DMS53 treated with DMSO at 0.1 percent for 48 hours (cell line): ENCODE measurements around the gene CHD3.
A peak's percentile ranks its signal among the peaks of the same experiment; 100 is the strongest.

Experiments
- DNase-seq: peaks from one replicate; lab custom pipeline; 2025; ENCODE audit not compliant: unreplicated experiment; lab: John Stamatoyannopoulos, UW

Gene CHD3

GRCh38 chr17:7864995-7865650 lies 23.5 kb upstream of the CHD3 start:
- no peak for DNase-seq

- no peak for DNase-seq
Observed at GRCh38 chr17:7867881-7868329, 20.7 kb upstream of the CHD3 start.

DNA sequence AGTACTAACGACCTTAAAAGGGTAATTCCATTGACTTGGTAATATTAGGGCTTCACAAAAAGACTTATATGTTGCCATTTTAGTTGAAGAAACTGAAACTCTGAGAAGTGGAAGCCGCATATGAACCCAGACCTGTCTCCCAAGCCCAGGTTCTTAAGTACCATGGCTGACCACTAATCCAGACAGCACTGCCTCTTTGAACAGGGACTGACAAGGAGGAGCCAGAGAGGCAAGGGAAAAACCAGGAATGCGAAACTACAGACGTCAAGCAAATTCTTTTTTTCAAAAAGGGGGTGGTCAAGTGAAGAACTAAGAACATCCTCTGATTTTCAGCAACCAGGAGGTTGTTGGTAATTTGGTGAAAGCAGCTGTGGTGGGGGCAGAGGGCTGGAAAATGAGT lies 15.5 kb upstream of the CHD3 start:
- DNase-seq = no peak

DNA sequence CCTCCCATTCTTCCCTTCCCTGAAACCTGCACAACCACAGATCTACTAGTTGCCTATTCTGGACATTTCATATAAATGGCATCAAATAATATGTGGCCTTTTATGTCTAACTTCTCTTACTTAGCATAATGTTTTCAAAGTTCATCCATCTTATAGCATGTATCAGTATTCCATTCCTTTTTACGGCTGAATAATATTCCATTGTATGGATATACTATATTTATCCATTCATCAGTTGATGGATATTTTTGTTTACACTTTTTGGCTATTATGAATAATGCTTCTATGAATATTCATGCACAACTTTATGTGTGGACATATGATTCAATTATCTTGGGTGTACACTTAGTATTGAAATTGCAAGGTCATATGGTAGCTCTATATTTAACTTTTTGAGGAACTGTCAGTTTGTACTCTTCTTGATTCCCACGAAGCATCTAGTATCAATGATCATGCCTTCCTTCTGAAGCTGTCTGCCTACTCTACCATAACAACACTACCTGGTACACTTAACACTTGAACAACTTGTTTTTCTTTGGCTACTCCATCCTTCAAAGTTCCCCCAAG lies 12.7 kb upstream of the CHD3 start:
- no peak for DNase-seq

DNA sequence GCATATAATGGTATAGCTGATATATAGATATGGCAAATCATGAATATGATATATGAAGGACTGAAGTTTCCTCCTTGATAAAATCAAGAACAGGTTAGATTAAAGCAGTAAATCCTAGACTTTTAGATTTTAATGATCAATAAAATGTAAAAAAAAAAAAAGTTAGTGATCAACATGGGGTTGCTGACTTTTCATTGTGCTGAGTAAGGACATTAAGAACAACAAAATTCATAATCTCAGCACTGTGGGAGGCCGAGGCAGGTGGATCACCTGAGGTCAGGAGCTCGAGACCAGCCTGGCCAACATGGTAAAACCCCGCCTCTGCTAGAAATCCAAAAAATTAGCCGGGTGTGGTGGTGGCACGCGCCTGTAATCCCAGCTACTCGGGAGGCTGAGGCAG lies 10.4 kb upstream of the CHD3 start:
- no peak for DNase-seq

DNA sequence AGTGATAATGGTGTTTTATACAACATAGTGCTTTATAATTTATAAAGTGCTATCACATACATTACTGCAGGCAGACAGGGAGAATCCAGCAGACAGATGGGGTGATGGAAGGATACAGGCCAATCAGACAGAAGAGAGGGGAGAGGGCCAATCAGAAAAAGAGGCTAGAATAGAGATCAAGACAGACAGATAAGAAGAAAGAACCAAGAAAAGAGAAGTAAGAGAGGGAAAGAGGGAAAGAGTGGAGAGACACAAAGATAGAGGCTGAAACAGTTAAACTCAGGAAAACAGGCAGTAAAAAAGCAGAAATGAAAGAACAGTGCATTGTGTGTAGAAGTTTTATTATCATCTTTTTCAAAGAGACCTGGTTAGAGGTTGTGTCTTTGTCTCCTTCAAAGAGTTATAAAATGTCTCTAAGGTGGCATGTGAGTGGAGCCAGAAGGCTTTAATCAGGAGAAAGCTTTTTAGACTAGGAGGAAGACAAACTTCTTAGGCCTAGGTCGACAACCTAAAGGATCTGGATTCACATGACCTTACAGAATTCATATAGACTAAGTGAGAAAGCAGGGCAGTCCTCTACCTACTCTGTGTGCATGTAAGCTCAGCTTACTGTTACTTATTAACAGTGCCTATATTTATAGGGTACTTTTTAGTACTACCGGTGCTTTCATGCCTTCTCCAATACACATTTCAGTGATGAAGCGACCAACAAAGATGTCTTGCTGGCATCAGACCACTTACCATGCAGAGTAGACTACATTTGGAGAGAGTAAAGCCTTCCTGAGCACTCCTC lies 8.3 kb upstream of the CHD3 start:
- no peak for DNase-seq

- no peak for DNase-seq
Observed at GRCh38 chr17:7881276-7882054, 7.1 kb upstream of the CHD3 start.

- peak; percentile 87 for DNase-seq
Observed at GRCh38 chr17:7882068-7882467, 6.5 kb upstream of the CHD3 start.

GRCh38 chr17:7882629-7883028 lies 6.0 kb upstream of the CHD3 start:
- peak; percentile 20 for DNase-seq

- peak; percentile 39 for DNase-seq
Observed at GRCh38 chr17:7883781-7884386, 4.7 kb upstream of the CHD3 start.

DNA sequence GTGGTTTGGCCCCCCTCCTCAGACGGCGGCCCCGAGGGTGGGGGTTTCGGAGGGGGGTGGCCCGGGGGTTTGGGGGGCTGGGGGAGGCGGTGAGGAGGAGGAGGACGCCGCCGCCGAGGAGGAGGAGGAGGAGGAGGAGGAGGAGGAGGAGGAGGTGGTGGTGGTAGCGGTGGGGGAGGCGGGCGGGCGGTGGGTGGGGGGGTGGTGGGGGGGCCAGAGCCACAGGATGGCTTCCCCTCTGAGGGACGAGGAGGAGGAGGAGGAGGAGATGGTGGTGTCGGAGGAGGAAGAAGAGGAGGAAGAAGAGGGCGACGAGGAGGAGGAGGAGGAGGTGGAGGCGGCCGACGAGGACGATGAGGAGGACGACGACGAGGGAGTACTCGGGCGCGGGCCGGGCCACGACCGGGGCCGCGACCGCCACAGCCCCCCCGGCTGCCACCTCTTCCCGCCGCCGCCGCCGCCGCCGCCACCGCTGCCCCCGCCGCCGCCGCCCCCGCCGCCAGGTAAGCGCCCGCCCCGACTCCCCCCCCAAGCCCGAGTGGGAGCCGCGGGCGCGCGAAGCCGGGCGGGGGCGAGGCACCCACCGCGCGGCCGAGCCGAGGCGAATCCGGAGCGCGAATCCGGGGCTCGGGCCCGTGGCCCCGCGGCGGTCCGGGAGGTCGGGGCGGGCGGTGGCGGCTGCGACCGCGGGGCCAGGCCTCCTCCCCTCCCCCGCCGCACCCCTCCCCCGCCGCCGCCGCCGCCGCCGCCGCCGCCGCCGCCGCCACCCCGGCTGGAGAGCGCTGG lies 3.8 kb upstream of the CHD3 start:
- DNase-seq = no peak

- DNase-seq = peak; percentile 50
Observed at GRCh38 chr17:7885367-7886226, 3.0 kb upstream of the CHD3 start.

DNA sequence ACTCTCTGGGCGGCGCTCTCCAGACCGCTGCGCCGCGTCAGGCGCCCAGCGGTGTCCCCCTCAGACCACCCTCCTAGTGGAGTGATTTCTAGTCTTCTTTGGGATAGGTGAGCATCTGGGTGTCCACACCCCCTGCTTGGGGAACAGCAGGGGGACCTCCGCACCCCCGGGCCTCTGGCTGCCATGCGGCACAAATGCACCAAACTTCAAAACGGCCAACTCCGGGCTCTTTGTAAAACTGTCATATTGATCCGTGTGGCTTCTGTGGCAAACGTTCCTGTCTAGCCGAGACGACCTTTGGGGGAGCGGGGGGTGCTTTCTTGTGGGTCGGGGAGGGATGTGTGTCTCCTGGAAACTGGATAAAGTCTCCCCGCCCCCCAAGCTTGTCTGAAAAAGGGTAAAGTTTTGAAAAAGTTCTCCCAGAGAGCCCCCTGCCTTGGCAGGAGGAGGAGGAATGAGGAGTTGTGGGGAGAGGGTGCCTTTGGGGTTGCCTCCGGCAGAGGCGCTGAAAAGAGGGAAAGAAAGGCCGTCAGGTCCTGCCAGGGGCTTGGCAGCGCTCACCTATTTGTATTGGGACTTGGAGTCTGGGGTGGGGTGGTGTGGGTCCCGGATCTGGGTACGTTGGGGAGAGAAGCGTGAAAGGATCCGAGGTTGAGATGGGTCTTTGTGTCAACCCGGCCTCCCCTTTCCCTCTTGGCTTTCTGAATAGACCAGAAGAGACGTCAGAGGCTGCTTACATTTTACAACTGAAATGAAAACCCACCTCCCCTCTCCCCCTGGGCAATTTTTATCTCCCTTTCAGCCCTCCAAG lies 2.2 kb upstream of the CHD3 start:
- DNase-seq = peak; percentile 74

DNA sequence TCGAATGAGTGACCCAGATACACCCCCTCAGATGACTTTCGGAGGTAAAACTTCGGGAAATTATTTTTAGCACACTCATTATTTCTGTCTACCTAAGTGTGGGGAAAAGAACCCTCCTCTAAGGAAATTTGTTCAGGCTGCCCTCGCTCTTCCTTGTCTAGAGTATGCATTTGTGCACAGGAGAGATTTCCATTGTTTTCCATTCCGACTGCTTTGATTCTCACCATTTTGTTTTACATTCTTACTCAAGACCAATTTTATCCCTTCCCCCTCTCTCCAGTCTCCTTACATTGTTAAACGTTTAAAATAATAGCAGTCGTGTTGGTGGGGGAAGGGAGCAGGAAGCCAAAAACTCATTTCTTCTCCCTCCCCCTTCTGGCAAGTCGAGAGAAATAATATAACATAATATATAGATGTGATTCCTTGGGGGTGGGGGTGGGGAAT lies 1.5 kb upstream of the CHD3 start:
- peak; percentile 85 for DNase-seq

DNA sequence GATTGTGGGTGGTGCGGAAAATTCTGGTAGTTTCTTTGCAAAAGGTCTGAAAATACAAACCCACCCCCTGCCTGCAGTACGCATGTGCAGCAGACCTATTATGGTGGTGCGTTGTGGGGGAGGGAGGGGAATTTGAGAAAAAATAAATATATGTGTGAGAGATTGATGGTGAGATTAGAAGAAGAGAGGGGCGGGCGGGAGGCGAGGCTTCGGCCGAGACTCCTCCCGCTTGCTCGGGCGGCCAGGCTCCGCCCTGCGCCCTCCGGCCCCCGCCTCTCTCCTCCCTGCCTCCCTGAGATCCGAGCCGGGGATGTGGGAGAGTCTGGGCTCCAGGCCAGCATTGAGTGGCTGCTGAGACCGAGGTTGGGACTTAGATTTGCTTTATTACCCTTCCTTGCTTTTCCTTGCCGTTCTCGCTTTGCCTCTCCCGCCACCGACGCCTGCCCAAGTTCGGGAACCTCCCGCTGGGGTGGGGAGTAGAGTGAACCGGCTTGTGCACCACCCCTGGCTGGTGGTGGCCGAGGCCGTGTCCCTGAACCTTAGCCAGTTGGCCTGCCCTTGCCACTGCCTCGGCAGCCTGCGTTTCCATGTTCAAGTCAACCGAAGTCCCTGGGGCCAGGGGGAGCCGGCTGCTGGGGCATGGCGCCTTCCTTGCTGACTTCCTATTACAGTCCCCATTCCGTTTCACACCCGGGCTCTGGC lies 956 bp upstream of the CHD3 start:
- DNase-seq = peak; percentile 97

DNA sequence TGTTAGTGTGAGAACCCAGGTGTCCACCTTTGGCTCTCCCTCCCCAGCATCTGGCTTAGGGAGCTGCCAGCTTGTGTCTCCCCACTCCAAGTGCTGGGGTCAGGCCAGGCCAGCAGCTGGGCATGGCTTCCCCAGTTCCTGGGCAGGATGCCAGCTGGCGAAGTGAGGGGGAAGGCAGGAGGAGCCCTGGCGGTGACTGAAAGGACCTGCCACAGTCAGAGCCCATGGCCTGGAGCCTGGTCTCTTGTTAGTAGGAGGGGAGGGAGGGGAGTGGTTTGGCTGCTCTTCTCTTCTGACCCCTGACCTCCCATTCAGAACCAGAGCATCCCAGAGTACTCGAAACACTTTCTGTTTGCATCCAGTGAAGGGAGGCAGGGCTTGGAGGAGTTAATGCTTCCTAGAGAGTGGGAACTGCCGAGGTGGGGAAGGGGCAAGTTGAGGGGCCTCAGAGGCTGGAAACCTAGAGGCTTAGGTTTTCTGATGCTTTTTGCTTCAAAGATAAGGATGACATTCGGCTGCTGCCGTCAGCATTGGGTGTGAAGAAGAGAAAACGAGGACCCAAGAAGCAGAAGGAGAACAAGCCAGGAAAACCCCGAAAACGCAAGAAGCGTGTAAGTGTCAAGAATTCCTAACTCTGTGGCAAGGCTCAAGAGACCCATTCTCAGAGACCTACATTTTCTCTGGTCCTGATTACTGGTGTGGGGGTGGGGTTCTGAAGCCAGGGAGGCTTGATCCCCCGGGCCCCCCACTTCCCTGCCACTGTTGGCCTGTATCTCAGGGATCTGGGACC lies 772 bp downstream of the CHD3 start:
- DNase-seq = peak; percentile 97
